T-cell (primary cell): Measurements from ENCODE around the gene SULT1A2. TPM values are rescaled to one million over a fixed set of nuclear protein-coding genes. Genes with fewer than 3 reads are reported as not detected.
A peak's percentile ranks its signal among the peaks of the same experiment; 100 is the strongest.
"Not testable (repeated sequence)": the region's sequence is repeated elsewhere in the genome, so short reads cannot be mapped to it uniquely, and the experiment has no call there.

Experiments used
- ATAC-seq, 4 experiments: fragments of 200-7000 bp in 3 of 4; fragments of 150-1000 bp in 1 of 4; cut with Tn5 transposase; replicated peaks in 1 of 4; 1 replicate in 3 of 4; 2 replicates in 1 of 4; pipeline ENCODE4 v1.10.0; 2021; ENCODE audit warnings: moderate library complexity in 3 of 4, mild to moderate bottlenecking in 2 of 4, moderate number of reproducible peaks in 1 of 4
- CTCF ChIA-PET, 2 donors: fragments of 300-600 bp; sonication (Branson Sonifier 250); formaldehyde crosslinking; loops; one replicate each; lab custom pipeline; 2022; ENCODE audit warnings: antibody characterized with exemption in 2 of 2; lab: Charles Lee
- POLR2A ChIA-PET, 2 donors: fragments of 300-600 bp; sonication (Branson Sonifier 250); formaldehyde crosslinking; loops; one replicate each; lab custom pipeline; 2022; ENCODE audit warnings: antibody characterized with exemption in 2 of 2; lab: Charles Lee
- DNase-seq, 35 experiments: peaks; one replicate each; pipeline versions ENCODE4 v3.0.0 to v3.0.0-alpha.2; 2013 to 2023
- H3K27ac ChIP-seq: one replicate; pipeline ENCODE4 v1.5.1; 2013; ENCODE audit warnings: low read length
- H3K27me3 ChIP-seq, 2 experiments: replicated peaks in 1 of 2; 1 replicate in 1 of 2; 2 replicates in 1 of 2; pipeline versions ENCODE4 v1.6.1 to v1.7.0; 2013; ENCODE audit warnings: low read length in 1 of 2, mixed read lengths in 1 of 2; ENCODE audit not compliant: control insufficient read depth in 2 of 2, insufficient read depth in 2 of 2; ENCODE audit errors: extremely low read depth in 1 of 2
- H3K36me3 ChIP-seq, 2 donors: 1 replicate in 1 of 2; 2 replicates in 1 of 2; pipeline versions ENCODE4 v1.6.1 to v1.7.0; 2013; ENCODE audit warnings: low read length in 1 of 2; ENCODE audit not compliant: control insufficient read depth in 2 of 2, insufficient read depth in 1 of 2; ENCODE audit errors: extremely low read depth in 1 of 2
- H3K4me1 ChIP-seq, 2 experiments: 1 replicate in 1 of 2; 2 replicates in 1 of 2; pipeline versions ENCODE4 v1.6.1 to v1.7.0; 2013; ENCODE audit warnings: low read length in 2 of 2, mixed read lengths in 1 of 2; ENCODE audit not compliant: insufficient read depth in 2 of 2, control insufficient read depth in 1 of 2; ENCODE audit errors: extremely low read depth in 1 of 2
- H3K4me3 ChIP-seq, 2 donors: 1 replicate in 1 of 2; 2 replicates in 1 of 2; pipeline versions ENCODE4 v1.5.1 to v1.7.0; 2013; ENCODE audit warnings: mild to moderate bottlenecking in 2 of 2, low read length in 1 of 2, moderate library complexity in 1 of 2; ENCODE audit not compliant: control insufficient read depth in 1 of 2; ENCODE audit errors: extremely low read depth in 1 of 2
- H3K9me3 ChIP-seq: 2 replicates; pipeline ENCODE4 v1.7.0; 2013
- H3K27ac Mint-ChIP-seq, 2 donors: one replicate each; pipeline ENCODE4 v1.8.0; 2020 to 2021; ENCODE audit warnings: mild to moderate bottlenecking in 2 of 2, mixed read lengths in 2 of 2
- H3K27me3 Mint-ChIP-seq, 2 donors: one replicate each; pipeline ENCODE4 v1.8.0; 2021 to 2022; ENCODE audit warnings: mixed read lengths in 2 of 2
- H3K36me3 Mint-ChIP-seq: one replicate; pipeline ENCODE4 v1.8.0; 2021; ENCODE audit warnings: mixed read lengths
- H3K4me1 Mint-ChIP-seq, 3 donors: one replicate each; pipeline ENCODE4 v1.8.0; 2020 to 2022; ENCODE audit warnings: mixed read lengths in 3 of 3, mild to moderate bottlenecking in 1 of 3
- H3K4me3 Mint-ChIP-seq, 3 donors: one replicate each; pipeline ENCODE4 v1.8.0; 2020 to 2022; ENCODE audit warnings: mild to moderate bottlenecking in 3 of 3, mixed read lengths in 3 of 3, moderate library complexity in 3 of 3
- H3K9me3 Mint-ChIP-seq, 3 donors: one replicate each; pipeline ENCODE4 v1.8.0; 2020 to 2022; ENCODE audit warnings: mixed read lengths in 3 of 3
- WGBS: methylation state at CpG from one replicate; pipeline ENCODE4 v1.1.5; 2013; ENCODE audit warnings: missing lambda C conversion rate; ENCODE audit not compliant: insufficient coverage; 5-methylcytosine and 5-hydroxymethylcytosine counted together
- total RNA-seq, 35 experiments: library from RNA in 6 of 35; stranded (reverse) in 6 of 35; fragments of 120-200 nt in 1 of 35; gene quantifications; one replicate each; pipeline versions ENCODE4 v1.2.1 to v1.2.4 and lab custom pipeline; 2013 to 2026

SULT1A2 gene
- total RNA-seq, 5 donors from 2014 or later (not counting 1 experiment from before 2014, with no cell fraction given): 0.30 to 0.62 (median 0.53) TPM; not detected in 2

GRCh38 chr16:28609631-28610594, 13.1 kb upstream of the SULT1A2 start, which contains the start of gene SULT1A1:
TSS of gene SULT1A1 (minus strand) at chr16:28610044. CDS start at chr16:28608855, 1,189 bp downstream.
- no peaks in the 10 kb centered on the region for H3K27me3 Mint-ChIP-seq
- WGBS: 89% methylated on average over 6 of the region's 11 CpGs
- CTCF ChIA-PET: no interaction called here
- ATAC-seq: no peak
- Histone ChIP-seq H3K9me3 (no peaks in the 10 kb centered on the region), H3K27me3 (no peaks in the 10 kb centered on the region), H3K4me3 (no peak within 1 kb of the TSS), H3K27ac (no peak within 1 kb of the TSS), H3K4me1 (peaks cover 2 to 7% of the 10 kb centered on the region in 2 experiments), H3K36me3 (peaks cover 0 to 3% of the 10 kb centered on the region in 2 donors)
- no peaks in the 10 kb centered on the region for H3K36me3 Mint-ChIP-seq
- peak in 2 of 35 experiments; percentile 5 to 14 for DNase-seq
- H3K4me3 Mint-ChIP-seq: peak within 1 kb of the TSS in 1 of 3 donors; percentile 52
- peaks cover 12 to 23% (median 16%) of the 10 kb centered on the region in 3 donors for H3K4me1 Mint-ChIP-seq
- peak within 1 kb of the TSS; percentile 52 to 59 for H3K27ac Mint-ChIP-seq
- no peaks in the 10 kb centered on the region for H3K9me3 Mint-ChIP-seq
- POLR2A ChIA-PET: interaction anchor here (0.6 to 0.7 kb wide), 2 partner anchors 14 to 1544 kb away, joined by 5 to 17 read pairs; no protein-coding TSS in a partner anchor

GRCh38 chr16:28608867-28609596, 12.2 kb upstream of the SULT1A2 start:
- H3K27me3 ChIP-seq, H3K9me3 ChIP-seq, ATAC-seq, H3K9me3 Mint-ChIP-seq, H3K27ac ChIP-seq, H3K4me1 ChIP-seq, H3K36me3 ChIP-seq, H3K27me3 Mint-ChIP-seq, CTCF ChIA-PET, H3K36me3 Mint-ChIP-seq, DNase-seq, H3K4me3 ChIP-seq: not testable (repeated sequence)
- 95% methylated on average over 4 of the region's 11 CpGs for WGBS
- Mint-ChIP-seq H3K27ac (peak overlapping the region in 1 of 2 donors; percentile 48), H3K4me3 (peak overlapping the region in 1 of 3 donors; percentile 52), H3K4me1 (peaks cover 12 to 23% (median 16%) of the 10 kb centered on the region in 3 donors)
- POLR2A ChIA-PET: interaction anchor here in 1 of 2 donors (0.6 kb wide), 1 partner anchor 1545 kb away, joined by 5 read pairs; no protein-coding TSS in a partner anchor

GRCh38 chr16:28608496-28608808, 11.6 kb upstream of the SULT1A2 start:
- H3K36me3 Mint-ChIP-seq, H3K9me3 Mint-ChIP-seq, H3K27ac Mint-ChIP-seq, H3K4me3 Mint-ChIP-seq, POLR2A ChIA-PET, H3K27ac ChIP-seq, H3K4me1 ChIP-seq, H3K36me3 ChIP-seq, CTCF ChIA-PET, H3K4me3 ChIP-seq, H3K9me3 ChIP-seq, H3K27me3 Mint-ChIP-seq, DNase-seq, H3K27me3 ChIP-seq, ATAC-seq: not testable (repeated sequence)
- peaks cover 12 to 23% (median 16%) of the 10 kb centered on the region in 3 donors for H3K4me1 Mint-ChIP-seq
- WGBS: no CpG with 5 or more reads among the region's 7 CpGs

- H3K9me3 Mint-ChIP-seq, H3K27ac ChIP-seq, H3K27me3 Mint-ChIP-seq, H3K4me1 ChIP-seq, H3K27ac Mint-ChIP-seq, H3K27me3 ChIP-seq, ATAC-seq, H3K36me3 Mint-ChIP-seq, CTCF ChIA-PET, H3K36me3 ChIP-seq, DNase-seq, H3K4me3 ChIP-seq, H3K9me3 ChIP-seq, H3K4me3 Mint-ChIP-seq: not testable (repeated sequence)
- H3K4me1 Mint-ChIP-seq: peaks cover 12 to 23% (median 16%) of the 10 kb centered on the region in 3 donors
- no CpG with 5 or more reads among the region's 10 CpGs for WGBS
- POLR2A ChIA-PET: interaction anchor here in 1 of 2 donors (0.6 kb wide), 1 partner anchor 15 kb away, joined by 3 read pairs; no protein-coding TSS in a partner anchor
Measured at GRCh38 chr16:28607681-28608495, 11.0 kb upstream of the SULT1A2 start.

- Histone ChIP-seq H3K9me3 (no peaks in the 10 kb centered on the region), H3K4me1 (peaks cover 2 to 7% of the 10 kb centered on the region in 2 experiments), H3K36me3 (peaks cover 0 to 3% of the 10 kb centered on the region in 2 donors), H3K27ac (no peak overlapping the region), H3K4me3 (no peak overlapping the region), H3K27me3 (no peaks in the 10 kb centered on the region)
- POLR2A ChIA-PET: interaction anchor here in 1 of 2 donors (0.5 kb wide), 1 partner anchor 16 kb away, joined by 3 read pairs; no protein-coding TSS in a partner anchor
- 100% methylated on average over 2 of the region's 9 CpGs for WGBS
- ATAC-seq (no peak), DNase-seq (no peak)
- Mint-ChIP-seq H3K4me1 (peaks cover 12 to 23% (median 16%) of the 10 kb centered on the region in 3 donors), H3K36me3 (no peaks in the 10 kb centered on the region), H3K4me3 (no peak overlapping the region), H3K27ac (no peak overlapping the region), H3K9me3 (no peaks in the 10 kb centered on the region), H3K27me3 (no peaks in the 10 kb centered on the region)
- CTCF ChIA-PET: no interaction called here
Measured at GRCh38 chr16:28607116-28607623, 10.3 kb upstream of the SULT1A2 start.
